ENCODE results near the gene ABLIM1. TPM values are rescaled to one million over a fixed set of nuclear protein-coding genes. Genes with fewer than 3 reads are reported as not detected.

Gene ABLIM1
- total RNA-seq, 1 donor from 2014 or later: 76.9 TPM

GRCh38 chr10:114635101-114635500 is 23.0 kb downstream of the ABLIM1 start:
- POLR2A ChIA-PET: no interaction called here
- Mint-ChIP-seq H3K9me3 (no peaks in the 10 kb centered on the region), H3K4me1 (peaks cover 27% of the 10 kb centered on the region), H3K27me3 (peaks cover 40% of the 10 kb centered on the region), H3K4me3 (no peak overlapping the region), H3K27ac (no peak overlapping the region), H3K36me3 (ENCODE audit: low read depth) (no peaks in the 10 kb centered on the region)
- ATAC-seq (ENCODE audit: low read depth): no peak
- no peak for DNase-seq
- no peak for TF ChIP-seq CTCF (IDR thresholded peaks at IDR 0.05)
- CTCF ChIA-PET: no interaction called here
- intact Hi-C loops (cut with micrococcal nuclease): no loop called here

GRCh38 chr10:114634609-114634979 is 23.5 kb downstream of the ABLIM1 start:
- Mint-ChIP-seq H3K27ac (no peak overlapping the region), H3K27me3 (peaks cover 45% of the 10 kb centered on the region), H3K4me3 (no peak overlapping the region), H3K9me3 (no peaks in the 10 kb centered on the region), H3K4me1 (peaks cover 27% of the 10 kb centered on the region), H3K36me3 (ENCODE audit: low read depth) (no peaks in the 10 kb centered on the region)
- TF ChIP-seq CTCF (IDR thresholded peaks at IDR 0.05): no peak
- DNase-seq (no peak), ATAC-seq (ENCODE audit: low read depth) (no peak)
- intact Hi-C loops (cut with micrococcal nuclease): no loop called here
- ChIA-PET POLR2A (no interaction called here), CTCF (no interaction called here)

GRCh38 chr10:114632869-114633715 is 25.0 kb downstream of the ABLIM1 start:
- peak overlapping the region; percentile 20 for H3K4me3 Mint-ChIP-seq
- ATAC-seq (ENCODE audit: low read depth) (no peak), DNase-seq (no peak)
- H3K4me1 Mint-ChIP-seq: peaks cover 24% of the 10 kb centered on the region
- no peaks in the 10 kb centered on the region for H3K9me3 Mint-ChIP-seq
- CTCF ChIA-PET: interaction anchor here (0.8 kb wide), 1 partner anchor 80 kb away, joined by 3 read pairs; no protein-coding TSS in a partner anchor
- intact Hi-C loops (cut with micrococcal nuclease): no loop called here
- no peaks in the 10 kb centered on the region for H3K36me3 Mint-ChIP-seq (ENCODE audit: low read depth)
- POLR2A ChIA-PET: no interaction called here
- no peak overlapping the region for H3K27ac Mint-ChIP-seq
- TF ChIP-seq CTCF (IDR thresholded peaks at IDR 0.05): no peak
- peaks cover 50% of the 10 kb centered on the region for H3K27me3 Mint-ChIP-seq

- Mint-ChIP-seq H3K36me3 (ENCODE audit: low read depth) (no peaks in the 10 kb centered on the region), H3K27me3 (peaks cover 50% of the 10 kb centered on the region), H3K4me3 (peak overlapping the region; percentile 74), H3K4me1 (peaks cover 24% of the 10 kb centered on the region), H3K27ac (peak overlapping the region; percentile 14), H3K9me3 (no peaks in the 10 kb centered on the region)
- intact Hi-C loops (cut with micrococcal nuclease): no loop called here
- POLR2A ChIA-PET: interaction anchor here (0.6 kb wide), 1 partner anchor 16 kb away, joined by 5 read pairs; no protein-coding TSS in a partner anchor
- ATAC-seq (ENCODE audit: low read depth) (peak; percentile 66), DNase-seq (peak; percentile 20)
- CTCF ChIA-PET: no interaction called here
- TF ChIP-seq CTCF (IDR thresholded peaks at IDR 0.05): no peak
Measured at GRCh38 chr10:114631666-114632417, 26.2 kb downstream of the ABLIM1 start.

GRCh38 chr10:114631090-114631665 is 26.9 kb downstream of the ABLIM1 start:
- Mint-ChIP-seq H3K27ac (no peak overlapping the region), H3K4me1 (peaks cover 24% of the 10 kb centered on the region), H3K27me3 (peaks cover 55% of the 10 kb centered on the region), H3K9me3 (no peaks in the 10 kb centered on the region), H3K4me3 (peak overlapping the region; percentile 74), H3K36me3 (ENCODE audit: low read depth) (no peaks in the 10 kb centered on the region)
- ChIA-PET CTCF (no interaction called here), POLR2A (no interaction called here)
- peak; percentile 28 for ATAC-seq (ENCODE audit: low read depth)
- no peak for TF ChIP-seq CTCF (IDR thresholded peaks at IDR 0.05)
- no peak for DNase-seq
- intact Hi-C loops (cut with micrococcal nuclease): no loop called here
